Left colon (tissue), 2 donors: ENCODE results near the gene CCDC144A. TPM values are rescaled to one million over a fixed set of nuclear protein-coding genes. Genes with fewer than 3 reads are reported as not detected.
A peak's percentile ranks its signal among the peaks of the same experiment; 100 is the strongest.
"Not testable (repeated sequence)": the region's sequence is repeated elsewhere in the genome, so short reads cannot be mapped to it uniquely, and the experiment has no call there.

Experiments
- ATAC-seq: fragments of 200-7000 bp; cut with Tn5 transposase; one replicate; pipeline ENCODE4 v1.9.1; 2020; ENCODE audit warnings: mild to moderate bottlenecking, moderate library complexity
- DNase-seq, 2 donors: peaks; one replicate each; pipeline ENCODE4 v3.0.0-alpha.2; 2020
- intact Hi-C, 2 donors: fragments of 100-400 bp; cut with DNase I in 1 of 2; cut with micrococcal nuclease in 1 of 2; formaldehyde crosslinking; loops; one replicate each; pipeline versions ENCODE4 v1.11.2 to v1.14.0; 2022; cut with DNase I, micrococcal nuclease
- total RNA-seq, 2 donors: library from RNA; stranded (reverse); fragmentation: NEBNext Ultra II Directional; extraction: Animal tissue kit (Norgen Biotek cat#: 25700); gene quantifications; one replicate each; pipeline ENCODE4 v1.2.1, GENCODE V29; 2021
- donor health status: DM: no; HTN: no; CAD: no.
- donor health status: DM: yes; HTN: yes; CAD: no.

The CCDC144A gene
- total RNA-seq, 2 donors from 2014 or later = 1.5 to 3.4 TPM

GRCh38 chr17:16745492-16746203 lies 55.6 kb downstream of the CCDC144A start:
- DNase-seq, intact Hi-C loops: not testable (repeated sequence)
- ATAC-seq = peak; percentile 56

GRCh38 chr17:16746571-16746970 lies 56.5 kb downstream of the CCDC144A start:
- intact Hi-C loops, DNase-seq: not testable (repeated sequence)
- peak; percentile 71 for ATAC-seq

GRCh38 chr17:16750515-16750914 lies 60.5 kb downstream of the CCDC144A start:
- ATAC-seq, intact Hi-C loops, DNase-seq: not testable (repeated sequence)

GRCh38 chr17:16751224-16751923 lies 61.3 kb downstream of the CCDC144A start:
- DNase-seq = peak in 1 of 2 donors; percentile 11
- intact Hi-C loops = not testable (repeated sequence)
- peak; percentile 86 for ATAC-seq

GRCh38 chr17:16751924-16752287 lies 61.9 kb downstream of the CCDC144A start:
- intact Hi-C loops = not testable (repeated sequence)
- DNase-seq (peak; percentile 11 to 29), ATAC-seq (peak; percentile 88)

GRCh38 chr17:16757520-16757919 lies 67.5 kb downstream of the CCDC144A start:
- intact Hi-C loops, ATAC-seq, DNase-seq: not testable (repeated sequence)

GRCh38 chr17:16758177-16758576 lies 68.1 kb downstream of the CCDC144A start:
- ATAC-seq, DNase-seq, intact Hi-C loops: not testable (repeated sequence)

GRCh38 chr17:16768290-16769175 lies 78.5 kb downstream of the CCDC144A start:
- ATAC-seq = peak; percentile 93
- DNase-seq, intact Hi-C loops: not testable (repeated sequence)

- ATAC-seq, intact Hi-C loops, DNase-seq: not testable (repeated sequence)
These were observed 82.5 kb downstream of the CCDC144A start for GRCh38 chr17:16772394-16773145.

- intact Hi-C loops = not testable (repeated sequence)
- ATAC-seq (peak; percentile 43), DNase-seq (peak in 1 of 2 donors; percentile 52)
These were observed 83.1 kb downstream of the CCDC144A start for GRCh38 chr17:16773146-16773522.

GRCh38 chr17:16787851-16788250 lies 97.8 kb downstream of the CCDC144A start:
- ATAC-seq, intact Hi-C loops, DNase-seq: not testable (repeated sequence)

GRCh38 chr17:16788889-16789536 lies 99.0 kb downstream of the CCDC144A start:
- ATAC-seq = peak; percentile 76
- intact Hi-C loops, DNase-seq: not testable (repeated sequence)

GRCh38 chr17:16789622-16790021 lies 99.6 kb downstream of the CCDC144A start:
- intact Hi-C loops, DNase-seq, ATAC-seq: not testable (repeated sequence)

- DNase-seq, intact Hi-C loops: not testable (repeated sequence)
- peak; percentile 85 for ATAC-seq
These were observed 100.4 kb downstream of the CCDC144A start for GRCh38 chr17:16790313-16790871.

- peak; percentile 60 for ATAC-seq
- intact Hi-C loops, DNase-seq: not testable (repeated sequence)
These were observed 104.2 kb downstream of the CCDC144A start for GRCh38 chr17:16794215-16794614.

GRCh38 chr17:16795894-16796293 lies 105.9 kb downstream of the CCDC144A start:
- ATAC-seq, intact Hi-C loops, DNase-seq: not testable (repeated sequence)

- DNase-seq, ATAC-seq, intact Hi-C loops: not testable (repeated sequence)
These were observed 114.8 kb downstream of the CCDC144A start for GRCh38 chr17:16804851-16805250.
